Stimulated activated CD4-positive, alpha-beta T cell treated with anti-CD3 and anti-CD28 coated beads, Interleukin-1b, Interleukin-23, amount 100 ng/mL, for 4 hours (primary cell): Measurements from ENCODE around the gene SLC10A4.
"Not testable (repeated sequence)": the region's sequence is repeated elsewhere in the genome, so short reads cannot be mapped to it uniquely, and the experiment has no call there.

ENCODE experiments used
- DNase-seq, 2 donors: peaks; one replicate each; pipeline ENCODE4 v3.0.0-alpha.2; 2020; ENCODE audit warnings: low read depth in 2 of 2

SLC10A4 gene, protein sequence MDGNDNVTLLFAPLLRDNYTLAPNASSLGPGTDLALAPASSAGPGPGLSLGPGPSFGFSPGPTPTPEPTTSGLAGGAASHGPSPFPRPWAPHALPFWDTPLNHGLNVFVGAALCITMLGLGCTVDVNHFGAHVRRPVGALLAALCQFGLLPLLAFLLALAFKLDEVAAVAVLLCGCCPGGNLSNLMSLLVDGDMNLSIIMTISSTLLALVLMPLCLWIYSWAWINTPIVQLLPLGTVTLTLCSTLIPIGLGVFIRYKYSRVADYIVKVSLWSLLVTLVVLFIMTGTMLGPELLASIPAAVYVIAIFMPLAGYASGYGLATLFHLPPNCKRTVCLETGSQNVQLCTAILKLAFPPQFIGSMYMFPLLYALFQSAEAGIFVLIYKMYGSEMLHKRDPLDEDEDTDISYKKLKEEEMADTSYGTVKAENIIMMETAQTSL

DNA sequence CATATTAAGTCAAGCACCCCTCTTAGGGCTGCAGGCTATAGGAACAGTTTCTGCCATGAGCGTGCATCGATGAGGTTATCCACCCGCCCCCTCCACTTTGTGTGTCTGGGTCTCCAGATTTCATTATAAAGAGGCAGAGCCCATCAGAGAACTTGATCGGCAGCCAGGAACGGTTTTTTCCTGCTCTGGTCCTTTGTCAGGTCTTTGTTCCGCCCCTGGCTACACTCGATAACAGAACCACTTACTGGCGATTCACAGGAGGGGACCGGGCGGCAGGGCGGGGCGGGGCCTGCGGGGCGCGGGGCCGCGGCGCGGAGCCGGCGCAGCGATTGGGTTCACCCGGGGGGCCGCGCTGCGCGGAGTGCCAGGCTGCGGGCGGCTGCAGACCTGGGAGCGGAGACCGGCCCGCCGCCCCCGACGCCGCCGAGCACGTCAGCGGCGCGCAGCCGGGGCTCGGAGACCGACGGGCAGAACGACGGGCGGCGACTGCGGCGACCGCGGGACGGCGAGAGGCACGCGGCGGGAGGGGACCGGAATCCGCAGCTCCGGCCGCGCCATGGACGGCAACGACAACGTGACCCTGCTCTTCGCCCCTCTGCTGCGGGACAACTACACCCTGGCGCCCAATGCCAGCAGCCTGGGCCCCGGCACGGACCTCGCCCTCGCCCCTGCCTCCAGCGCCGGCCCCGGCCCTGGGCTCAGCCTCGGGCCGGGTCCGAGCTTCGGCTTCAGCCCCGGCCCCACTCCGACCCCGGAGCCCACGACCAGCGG, at the start of gene SLC10A4:
TSS of gene SLC10A4 (plus strand) at position 338 of the 771 bp plus-strand sequence. CDS start at position 557, 219 bp downstream.
- DNase-seq, result no peak

DNA sequence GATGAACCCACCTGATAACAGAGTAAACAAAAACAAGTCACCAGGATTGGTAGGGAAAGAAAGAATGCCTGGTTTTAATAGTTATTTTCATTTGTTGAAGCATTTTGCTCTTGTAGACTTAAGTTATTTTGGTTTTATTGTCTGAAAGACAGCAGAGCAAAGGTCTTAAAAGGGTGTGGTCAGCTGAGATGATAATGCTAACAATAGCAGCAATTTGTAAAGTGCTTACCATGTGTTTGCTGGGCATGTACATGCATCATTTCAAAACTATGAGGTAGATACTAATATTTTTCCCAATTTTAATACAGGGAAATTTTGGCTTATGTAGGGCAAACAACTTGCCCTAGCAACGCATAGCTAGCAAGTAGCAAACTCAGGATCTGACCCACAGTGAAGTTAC, 46.8 kb upstream of the SLC10A4 start:
- no peak for DNase-seq

DNA sequence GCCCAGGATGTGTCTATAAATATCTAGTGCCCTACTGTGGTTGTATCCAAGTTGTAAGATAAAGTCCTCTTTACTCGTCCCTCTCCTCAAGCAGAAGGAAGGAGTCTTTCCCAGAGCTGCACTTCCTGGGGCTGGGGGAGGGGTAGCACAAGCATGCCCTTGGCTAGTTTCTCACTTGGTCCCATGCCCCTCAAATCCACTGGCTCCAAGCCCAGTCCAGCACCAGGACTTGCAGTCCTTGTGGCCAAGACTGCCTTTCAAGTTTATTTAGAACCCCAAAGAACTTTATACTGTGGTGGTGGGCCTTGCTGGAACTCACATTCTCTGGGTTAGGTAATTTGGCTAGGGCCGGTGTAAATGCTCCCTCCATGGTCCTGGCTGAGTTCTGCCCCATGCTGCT, 43.2 kb upstream of the SLC10A4 start:
- no peak for DNase-seq

DNA sequence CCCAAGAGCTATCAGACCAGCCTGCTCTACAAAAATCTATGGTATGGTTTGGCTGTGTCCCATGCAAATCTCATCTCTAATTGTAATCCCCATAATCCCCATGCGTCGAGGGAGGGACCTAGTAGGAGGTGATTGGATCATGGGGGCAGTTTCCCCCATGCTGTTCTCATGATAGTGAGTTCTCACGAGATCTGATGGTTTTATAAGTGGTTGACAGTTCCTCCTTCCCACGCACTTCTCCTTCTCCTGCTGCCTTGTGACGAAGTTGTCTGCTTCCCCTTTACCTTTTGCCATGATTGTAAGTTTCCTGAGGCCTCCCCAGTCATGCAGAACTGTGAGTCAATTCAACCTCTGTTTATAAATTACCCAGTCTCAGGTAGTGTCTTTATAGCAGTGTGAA, 42.2 kb upstream of the SLC10A4 start:
- DNase-seq, result not testable (repeated sequence)

DNA sequence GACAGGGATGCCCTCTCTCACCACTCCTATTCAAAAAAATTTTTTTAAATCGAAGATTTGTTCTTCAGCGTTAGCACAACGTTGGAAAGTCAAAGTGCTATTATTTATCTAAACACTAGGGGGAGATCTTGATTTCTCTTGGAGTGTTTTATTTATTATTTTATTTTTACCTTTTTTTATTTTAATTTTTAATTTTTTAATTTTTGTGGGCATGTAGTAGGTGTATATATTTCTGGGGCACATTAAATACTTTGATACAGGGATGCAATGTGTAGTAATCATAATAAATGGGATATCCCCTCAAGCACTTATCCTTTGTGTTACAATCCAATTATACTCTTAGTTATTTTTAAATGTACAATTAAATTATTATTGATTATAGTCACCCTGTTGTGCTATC, 37.4 kb upstream of the SLC10A4 start:
- DNase-seq, result no peak

DNA sequence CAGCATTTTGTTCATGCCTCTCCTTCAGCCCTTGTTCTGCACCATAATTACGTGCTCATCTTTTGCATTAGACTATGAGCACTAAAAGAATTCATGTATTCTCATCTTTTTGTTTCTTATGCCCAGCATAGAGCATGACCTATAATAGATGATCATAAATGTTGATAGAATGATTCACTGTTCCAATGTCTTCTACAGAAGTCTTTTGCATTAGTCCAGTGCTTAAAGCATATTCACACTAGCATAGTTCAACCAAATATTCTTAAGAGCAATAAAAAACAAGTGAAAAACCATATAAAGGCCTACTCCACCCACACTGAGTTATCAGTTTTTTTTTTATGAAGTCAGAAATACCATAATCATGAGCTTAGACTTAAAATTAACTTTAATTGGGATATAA, 36.5 kb upstream of the SLC10A4 start:
- no peak for DNase-seq

DNA sequence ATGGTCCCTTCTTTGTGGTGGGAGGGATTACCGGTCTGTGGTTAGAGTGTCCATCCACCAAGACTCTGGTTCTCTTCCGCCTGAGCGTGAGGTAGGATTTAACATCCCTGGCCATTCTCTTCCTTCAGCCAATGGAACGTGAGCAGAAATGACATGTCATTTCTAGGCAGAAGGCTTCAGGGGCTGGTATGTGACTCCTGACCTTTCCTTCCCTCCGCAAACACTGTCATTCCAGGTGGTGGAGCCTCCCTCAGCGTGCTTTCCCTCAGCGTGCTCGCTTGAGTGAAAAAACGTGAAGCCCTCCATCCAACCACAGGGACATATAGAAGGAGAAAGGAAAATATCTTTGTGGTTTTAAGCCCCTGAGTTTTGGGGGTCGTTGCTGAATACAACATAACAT, 34.0 kb upstream of the SLC10A4 start:
- DNase-seq, result no peak

DNA sequence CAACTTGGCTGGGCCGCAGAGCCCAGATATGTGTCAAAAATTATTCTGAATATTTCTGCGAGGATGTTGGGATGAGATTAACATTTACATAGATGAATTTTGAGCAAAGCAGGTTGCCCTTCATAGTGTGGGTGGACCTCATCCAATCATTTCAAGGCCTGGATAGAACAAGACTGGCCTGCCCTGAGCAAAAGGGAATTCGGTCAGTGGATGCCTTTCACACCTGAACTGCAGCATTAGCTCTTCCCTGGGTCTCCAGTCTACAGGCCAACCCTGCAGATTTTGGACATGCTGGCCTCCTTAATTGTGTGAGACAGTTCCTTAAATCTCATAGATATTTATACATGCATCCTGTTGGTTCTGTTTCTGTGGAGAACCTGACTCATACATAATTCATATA, 32.4 kb upstream of the SLC10A4 start:
- no peak for DNase-seq

DNA sequence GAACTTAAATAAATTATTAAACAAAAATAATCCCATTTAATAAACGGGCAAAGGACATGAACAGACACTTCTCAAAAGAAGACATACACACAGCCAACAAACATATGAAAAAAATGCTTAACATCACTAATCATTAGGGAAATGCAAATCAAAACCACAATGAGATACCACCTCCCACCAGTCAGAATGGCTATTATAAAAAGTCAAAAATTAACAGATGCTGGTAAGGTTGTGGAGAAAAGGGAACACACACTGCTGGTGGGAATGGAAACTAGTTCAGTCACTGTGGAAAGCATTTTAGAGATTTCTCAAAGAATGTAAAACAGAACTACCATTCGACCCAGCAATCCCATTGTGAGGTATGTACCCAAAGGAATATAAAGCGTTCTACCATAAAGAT, 31.5 kb upstream of the SLC10A4 start:
- not testable (repeated sequence) for DNase-seq

DNA sequence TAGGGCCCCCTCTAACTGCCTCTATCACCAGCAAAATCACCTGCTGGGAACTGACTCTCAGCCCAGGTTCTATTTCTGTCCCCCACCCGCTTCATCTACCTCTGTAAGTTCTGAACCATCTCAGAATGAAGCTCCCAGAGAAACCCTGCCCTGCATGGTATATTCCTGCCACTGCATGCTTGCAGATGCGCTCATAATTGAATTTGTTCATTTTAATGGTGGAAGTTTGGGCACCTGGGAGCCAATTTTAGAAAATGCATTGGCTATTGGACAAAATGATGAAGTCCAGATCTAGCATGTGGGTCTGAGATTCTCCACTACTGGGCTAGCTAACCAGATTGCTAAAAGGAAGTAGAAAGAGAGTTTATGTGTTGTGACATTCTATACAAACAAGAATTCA, 28.6 kb upstream of the SLC10A4 start:
- no peak for DNase-seq

DNA sequence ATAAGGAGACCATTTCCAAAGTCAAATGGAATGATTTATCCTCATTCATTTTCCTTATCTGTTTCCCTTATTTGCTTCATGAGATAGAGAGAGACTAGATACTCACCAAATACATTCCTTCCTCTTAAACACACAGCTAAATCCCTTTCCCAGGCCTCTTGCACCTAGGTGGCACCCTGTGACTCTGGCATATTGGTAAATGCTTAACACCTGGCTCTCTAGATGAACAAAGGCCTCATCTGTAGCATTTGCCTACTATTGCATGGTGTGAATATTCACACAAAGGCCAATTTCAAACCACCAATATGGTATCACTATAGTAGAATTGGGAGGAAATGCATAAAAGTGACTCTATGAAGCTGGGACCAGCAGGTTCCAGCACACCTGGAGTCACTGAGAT, 22.1 kb upstream of the SLC10A4 start:
- no peak for DNase-seq

DNA sequence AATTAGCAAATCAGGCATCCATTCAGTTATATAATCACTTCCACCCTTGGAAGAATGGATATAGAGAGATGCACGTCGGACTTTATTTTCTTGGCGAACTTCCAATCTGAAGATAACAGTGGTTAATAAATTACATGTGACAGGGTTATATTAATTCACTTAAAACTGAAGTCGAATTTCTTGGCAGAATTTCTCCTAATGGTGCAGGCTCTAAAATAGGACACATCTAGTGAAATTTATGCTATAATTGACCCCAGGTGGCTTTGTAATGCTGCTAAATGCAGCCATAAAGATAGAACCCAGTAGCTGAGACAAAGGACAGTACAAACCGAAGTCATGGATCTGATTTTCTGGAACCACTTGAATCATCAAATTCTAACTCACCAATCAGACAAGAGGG, 20.8 kb upstream of the SLC10A4 start:
- no peak for DNase-seq

DNA sequence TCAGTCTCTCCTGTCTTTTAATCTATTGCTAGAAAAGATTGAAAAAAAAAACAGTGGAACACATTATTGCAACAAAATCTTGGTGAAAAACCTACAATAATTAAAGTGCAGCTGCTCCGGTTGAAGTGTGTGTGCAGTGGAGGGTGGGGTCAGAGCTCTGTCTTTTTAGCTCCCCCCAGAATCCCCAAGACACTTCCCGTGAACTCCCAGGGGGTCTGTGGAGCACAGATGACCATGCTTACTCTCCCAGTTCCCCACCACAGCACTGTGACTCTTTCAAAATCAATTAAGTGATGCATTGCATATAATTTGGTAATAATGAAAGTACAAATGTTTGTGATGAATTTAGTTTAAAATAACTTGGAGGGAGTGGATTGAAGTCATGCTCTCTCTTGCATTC, 15.7 kb upstream of the SLC10A4 start:
- no peak for DNase-seq

DNA sequence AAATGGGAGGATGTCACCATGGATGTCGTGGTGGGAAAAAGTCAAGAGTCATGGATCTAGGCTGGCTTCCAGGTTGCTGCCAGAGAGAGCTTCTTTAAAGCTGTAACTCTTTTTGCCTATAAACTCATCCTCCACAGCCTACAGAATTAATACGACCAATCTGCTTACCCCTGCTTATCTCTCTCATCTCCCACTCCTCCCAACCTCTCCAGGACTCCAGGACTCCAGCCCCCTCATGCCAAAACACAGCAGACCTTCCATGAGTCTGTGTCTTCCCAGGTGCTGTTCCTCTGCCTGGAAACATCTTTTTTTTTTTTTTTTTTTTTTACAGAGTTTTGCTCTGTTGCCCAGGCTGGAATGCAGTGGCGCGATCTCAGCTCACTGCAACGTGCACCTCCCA, 15.3 kb upstream of the SLC10A4 start:
- no peak for DNase-seq

DNA sequence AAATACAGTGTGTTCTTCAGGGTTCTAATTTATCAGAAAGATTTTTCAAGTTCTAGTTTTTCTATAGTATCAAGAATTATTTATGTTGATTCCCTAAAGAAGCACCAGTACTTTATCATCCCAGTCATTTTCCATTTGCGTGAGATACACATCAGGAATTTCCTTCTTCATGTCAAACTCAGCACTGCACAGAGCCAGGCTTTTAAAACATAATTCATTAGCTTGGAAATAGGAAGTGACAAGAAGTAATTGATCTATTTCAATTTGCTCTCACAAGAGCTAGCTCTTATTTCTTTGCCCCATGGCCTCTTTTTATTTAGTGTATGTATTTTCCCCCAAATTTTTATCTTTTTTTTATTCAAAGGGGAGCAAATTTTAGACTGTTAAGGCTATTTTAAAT, 13.0 kb upstream of the SLC10A4 start:
- no peak for DNase-seq

DNA sequence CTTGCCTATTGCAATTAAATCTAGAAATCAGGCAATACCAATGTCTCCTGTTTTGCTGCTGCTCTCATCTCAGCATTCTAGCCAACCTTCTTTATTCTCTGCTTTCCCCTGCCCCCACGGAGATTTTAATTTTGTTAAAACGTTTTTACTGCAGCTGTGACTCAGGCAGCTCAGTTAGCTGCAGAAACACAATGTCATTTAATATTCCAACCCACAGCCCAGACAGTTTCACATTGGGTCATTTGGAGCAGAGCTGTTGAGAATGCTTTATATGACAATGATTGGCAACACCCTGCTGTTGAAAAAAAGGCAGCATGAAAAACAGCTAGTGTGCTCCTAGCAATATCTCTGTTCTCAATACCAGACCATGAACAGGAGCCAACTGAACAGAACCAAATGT, 12.6 kb upstream of the SLC10A4 start:
- DNase-seq, result no peak

DNA sequence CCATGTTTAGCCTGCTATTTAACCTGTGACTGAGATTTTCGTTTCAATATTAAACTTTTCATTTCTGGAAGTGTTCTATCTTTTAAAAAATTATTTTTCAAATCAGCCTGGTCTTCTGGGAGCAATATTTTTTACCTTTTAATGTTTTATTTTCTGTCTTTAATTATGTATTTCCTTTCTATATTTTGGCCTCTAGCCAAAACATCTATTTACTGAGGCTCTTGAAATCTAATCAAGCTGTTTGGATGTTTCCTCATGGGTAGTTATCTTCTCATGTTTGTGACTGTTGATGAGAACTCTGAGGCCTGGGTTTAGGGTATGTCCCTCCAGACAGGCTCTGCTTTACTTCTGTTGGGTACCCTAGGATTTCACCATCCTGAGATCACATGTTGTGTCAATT, 10.3 kb upstream of the SLC10A4 start:
- no peak for DNase-seq

DNA sequence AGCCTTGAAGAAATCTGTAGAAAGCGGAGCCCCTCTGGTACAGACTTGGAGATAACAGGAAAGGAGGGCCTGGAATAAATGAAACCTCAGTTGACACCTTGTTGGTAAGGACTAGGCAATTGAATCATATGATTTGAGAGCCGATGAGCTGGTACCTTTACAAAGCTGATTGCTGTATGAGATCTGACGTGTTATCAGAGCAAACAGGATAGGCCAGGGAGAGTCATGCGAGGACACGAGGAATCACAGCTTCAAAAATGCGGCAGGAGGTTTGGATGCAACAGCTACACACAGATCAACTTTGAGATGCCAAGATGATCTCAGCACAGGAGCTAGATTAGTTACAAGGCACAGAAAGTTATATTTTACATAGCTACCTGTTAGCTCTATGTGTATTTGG, 7.4 kb upstream of the SLC10A4 start:
- no peak for DNase-seq

DNA sequence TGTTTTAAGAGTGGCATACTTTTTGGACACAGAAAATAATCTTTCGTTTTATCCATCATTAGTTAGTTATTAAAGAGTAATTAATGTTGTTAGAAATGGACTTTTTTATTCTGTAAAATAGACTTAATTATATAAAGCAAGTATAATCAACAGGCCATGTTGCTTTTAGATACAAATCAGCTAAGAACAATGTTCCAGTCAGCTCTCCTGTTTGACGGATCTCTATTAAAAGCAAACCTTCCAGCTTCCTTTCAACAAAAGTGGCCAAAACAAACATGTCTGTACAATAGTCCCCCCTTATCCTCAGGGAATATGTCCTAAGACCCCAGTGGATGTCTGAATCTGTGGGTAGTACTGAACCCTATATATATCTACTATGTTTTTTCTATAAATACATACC, 4.9 kb upstream of the SLC10A4 start:
- no peak for DNase-seq

DNA sequence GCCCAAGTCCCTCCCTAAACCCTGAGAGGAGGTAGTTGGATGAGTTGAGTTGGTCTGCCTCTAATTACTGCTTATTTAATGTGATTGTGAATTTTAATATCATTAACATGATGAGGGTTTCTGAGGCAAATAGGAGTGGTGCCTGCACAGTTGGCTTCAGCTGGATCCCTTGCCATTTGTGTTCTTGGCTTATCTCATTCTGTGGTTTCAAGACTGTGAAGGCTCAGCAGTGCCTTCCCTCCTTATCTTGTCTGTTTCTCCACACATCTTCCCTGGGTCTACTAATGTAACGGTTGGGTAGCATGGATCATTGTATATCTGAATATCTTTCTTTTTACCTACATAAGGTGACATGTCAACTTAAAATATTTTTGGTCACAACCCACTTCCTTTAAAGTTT, 1.6 kb upstream of the SLC10A4 start:
- no peak for DNase-seq

DNA sequence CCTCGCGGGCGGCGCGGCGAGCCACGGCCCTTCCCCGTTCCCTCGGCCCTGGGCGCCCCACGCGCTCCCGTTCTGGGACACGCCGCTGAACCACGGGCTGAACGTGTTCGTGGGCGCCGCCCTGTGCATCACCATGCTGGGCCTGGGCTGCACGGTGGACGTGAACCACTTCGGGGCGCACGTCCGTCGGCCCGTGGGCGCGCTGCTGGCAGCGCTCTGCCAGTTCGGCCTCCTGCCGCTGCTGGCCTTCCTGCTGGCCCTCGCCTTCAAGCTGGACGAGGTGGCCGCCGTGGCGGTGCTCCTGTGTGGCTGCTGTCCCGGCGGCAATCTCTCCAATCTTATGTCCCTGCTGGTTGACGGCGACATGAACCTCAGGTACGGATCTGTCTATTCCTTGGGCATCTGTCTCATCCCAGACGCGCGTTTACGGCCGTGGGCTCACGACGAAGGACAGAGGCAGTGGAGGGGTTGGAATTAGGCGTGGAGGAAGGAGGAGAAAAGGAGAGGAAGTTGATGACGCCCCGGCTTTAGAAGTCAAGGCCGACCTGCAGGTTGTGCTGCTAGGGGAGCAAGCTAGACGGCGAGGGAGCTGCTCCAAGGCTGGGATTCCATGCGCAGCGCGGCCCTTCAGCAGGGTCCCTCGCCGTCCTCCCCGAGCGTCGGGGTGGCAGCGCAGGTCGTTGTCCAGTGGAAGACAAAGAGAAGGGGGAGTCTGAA, 792 bp downstream of the SLC10A4 start:
- no peak for DNase-seq

DNA sequence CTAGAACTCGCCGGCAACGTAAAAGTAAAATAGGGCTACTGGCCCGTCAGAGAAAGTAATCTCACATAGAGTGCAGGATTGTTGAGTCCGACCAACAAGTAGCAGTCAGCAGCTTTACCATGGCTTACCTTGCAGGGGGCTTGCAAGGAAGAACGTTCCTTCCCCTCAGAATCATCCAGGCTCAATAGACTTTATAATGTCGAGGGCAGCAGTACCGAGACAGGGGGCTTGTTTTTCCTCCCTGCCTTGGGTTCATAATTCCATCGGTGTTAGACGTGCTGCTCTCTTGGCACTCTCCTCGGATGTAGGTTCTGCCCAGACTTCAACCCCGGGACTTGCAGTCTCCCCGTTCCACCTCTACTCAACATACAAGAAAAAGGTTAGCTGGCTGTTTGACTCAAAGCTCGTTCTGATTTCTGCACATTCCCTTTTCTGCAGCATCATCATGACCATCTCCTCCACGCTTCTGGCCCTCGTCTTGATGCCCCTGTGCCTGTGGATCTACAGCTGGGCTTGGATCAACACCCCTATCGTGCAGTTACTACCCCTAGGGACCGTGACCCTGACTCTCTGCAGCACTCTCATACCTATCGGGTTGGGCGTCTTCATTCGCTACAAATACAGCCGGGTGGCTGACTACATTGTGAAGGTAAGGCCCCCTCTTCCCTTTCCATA, 1.5 kb downstream of the SLC10A4 start:
- DNase-seq, result no peak
